MCF 10A (cell line): Measurements from ENCODE around the gene VPS39. TPM values are rescaled to one million over a fixed set of nuclear protein-coding genes. Genes with fewer than 3 reads are reported as not detected.

Experiments used
- BruUV-seq: library from RNA; stranded (reverse); fragments of 400-500 nt; replicated peaks from 2 replicates; lab custom pipeline; 2021; lab: Mats Ljungman, UMichigan
- CTCF ChIA-PET: fragments of 300-600 bp; sonication (Branson Sonifier 250); formaldehyde crosslinking; extraction: SDS; loops from one replicate; lab custom pipeline; 2021; ENCODE audit warnings: antibody characterized with exemption, inconsistent platforms; lab: Yijun Ruan, JAX
- POLR2A ChIA-PET: fragments of 300-600, 350-650 bp; sonication (Branson Sonifier 250); formaldehyde crosslinking; extraction: SDS; loops from one replicate; lab custom pipeline; 2020; ENCODE audit warnings: antibody characterized with exemption, inconsistent platforms; lab: Yijun Ruan, JAX
- DNase-seq: peaks from one replicate; pipeline ENCODE4 v3.0.0-alpha.2; 2018; ENCODE audit not compliant: unreplicated experiment
- H3K27ac Mint-ChIP-seq: one replicate; pipeline ENCODE4 v1.8.0; 2022; ENCODE audit warnings: mild to moderate bottlenecking, low read depth, mixed read lengths; ENCODE audit not compliant: unreplicated experiment
- H3K27me3 Mint-ChIP-seq: one replicate; pipeline ENCODE4 v1.8.0; 2022; ENCODE audit warnings: mixed read lengths; ENCODE audit not compliant: insufficient read depth, unreplicated experiment
- H3K36me3 Mint-ChIP-seq: one replicate; pipeline ENCODE4 v1.8.0; 2022; ENCODE audit warnings: mild to moderate bottlenecking, moderate library complexity, mixed read lengths; ENCODE audit not compliant: insufficient read depth, unreplicated experiment
- H3K4me1 Mint-ChIP-seq: one replicate; pipeline ENCODE4 v1.8.0; 2022; ENCODE audit warnings: mixed read lengths; ENCODE audit not compliant: insufficient read depth, unreplicated experiment
- H3K4me3 Mint-ChIP-seq: one replicate; pipeline ENCODE4 v1.8.0; 2022; ENCODE audit warnings: mild to moderate bottlenecking, moderate library complexity, mixed read lengths; ENCODE audit not compliant: unreplicated experiment
- H3K9me3 Mint-ChIP-seq: one replicate; pipeline ENCODE4 v1.8.0; 2022; ENCODE audit warnings: mixed read lengths; ENCODE audit not compliant: unreplicated experiment
- CTCF ChIP-seq: fragments of 200-600 bp; IDR thresholded peaks from one replicate; pipeline ENCODE4 v1.8.0; 2022; ENCODE audit warnings: antibody characterized with exemption, mild to moderate bottlenecking; ENCODE audit not compliant: unreplicated experiment
- intact Hi-C: fragments of 100-400 bp; cut with micrococcal nuclease; formaldehyde crosslinking; loops from 2 replicates; pipeline ENCODE4 v1.14.1; 2022
- total RNA-seq: library from RNA; stranded (reverse); gene quantifications from 2 replicates; pipeline ENCODE4 v1.2.3, GENCODE V29; 2022

Gene VPS39
- total RNA-seq, 1 experiment from 2014 or later = 47.1 TPM

- TF ChIP-seq CTCF = no peak
- BruUV-seq = no TSS peak
- POLR2A ChIA-PET = no interaction called here
- no peak for DNase-seq
- H3K27me3 Mint-ChIP-seq = no peaks in the 10 kb centered on the region
- H3K4me1 Mint-ChIP-seq = peaks cover 20% of the 10 kb centered on the region
- no peaks in the 10 kb centered on the region for H3K9me3 Mint-ChIP-seq
- intact Hi-C loops = no loop called here
- CTCF ChIA-PET = no interaction called here
- no peak overlapping the region for H3K27ac Mint-ChIP-seq
- H3K4me3 Mint-ChIP-seq = no peak overlapping the region
- peaks cover 54% of the 10 kb centered on the region for H3K36me3 Mint-ChIP-seq
Observed at GRCh38 chr15:42210696-42211095, 2.6 kb upstream of the VPS39 start.

- Mint-ChIP-seq H3K4me3 (peak overlapping the region; percentile 95), H3K27ac (peak overlapping the region; percentile 92), H3K4me1 (peaks cover 26% of the 10 kb centered on the region), H3K9me3 (no peaks in the 10 kb centered on the region), H3K27me3 (no peaks in the 10 kb centered on the region), H3K36me3 (peaks cover 51% of the 10 kb centered on the region)
- POLR2A ChIA-PET = interaction anchor here (0.7 to 3.5 kb wide), 6 partner anchors 8 to 67 kb away, joined by 3 to 30 read pairs (median 16); partner anchors contain the start of genes GANC and TMEM87A
- BruUV-seq = no TSS peak
- no peak for DNase-seq
- intact Hi-C loops = no loop called here
- CTCF ChIA-PET = no interaction called here
- TF ChIP-seq CTCF = no peak
Observed at GRCh38 chr15:42206406-42206805, 1.7 kb downstream of the VPS39 start.

- POLR2A ChIA-PET = interaction anchor here (1.0 kb wide), 1 partner anchor 9 kb away, joined by 4 read pairs; no protein-coding TSS in a partner anchor
- no peak overlapping the region for H3K27ac Mint-ChIP-seq
- H3K9me3 Mint-ChIP-seq = no peaks in the 10 kb centered on the region
- peaks cover 26% of the 10 kb centered on the region for H3K4me1 Mint-ChIP-seq
- no peaks in the 10 kb centered on the region for H3K27me3 Mint-ChIP-seq
- CTCF ChIA-PET = interaction anchor here (1.6 kb wide), 1 partner anchor 34 kb away, joined by 4 read pairs; no protein-coding TSS in a partner anchor
- no peak overlapping the region for H3K4me3 Mint-ChIP-seq
- no peak for TF ChIP-seq CTCF
- BruUV-seq = no TSS peak
- DNase-seq = no peak
- intact Hi-C loops = no loop called here
- peaks cover 49% of the 10 kb centered on the region for H3K36me3 Mint-ChIP-seq
Observed at GRCh38 chr15:42203891-42204290, 4.2 kb downstream of the VPS39 start.

- ChIA-PET CTCF (interaction anchor here (0.9 kb wide), 1 partner anchor 118 kb away, joined by 4 read pairs; no protein-coding TSS in a partner anchor), POLR2A (no interaction called here)
- H3K9me3 Mint-ChIP-seq = no peaks in the 10 kb centered on the region
- DNase-seq = no peak
- BruUV-seq = no TSS peak
- peak overlapping the region; percentile 6 for H3K27ac Mint-ChIP-seq
- H3K27me3 Mint-ChIP-seq = no peaks in the 10 kb centered on the region
- intact Hi-C loops = no loop called here
- peaks cover 51% of the 10 kb centered on the region for H3K36me3 Mint-ChIP-seq
- TF ChIP-seq CTCF = no peak
- H3K4me3 Mint-ChIP-seq = no peak overlapping the region
- peaks cover 21% of the 10 kb centered on the region for H3K4me1 Mint-ChIP-seq
Observed at GRCh38 chr15:42202653-42203052, 5.5 kb downstream of the VPS39 start.
